Tibial artery (tissue), 4 donors: ENCODE results near the gene COL4A2.

ENCODE experiments used
- DNase-seq, 2 donors: peaks; one replicate each; pipeline ENCODE4 v3.0.0-alpha.2; 2019
- H3K27ac ChIP-seq, 2 donors: fragments of 200-600 bp; sonication (generic) in 1 of 2; 1 replicate in 1 of 2; 2 replicates in 1 of 2; pipeline ENCODE4 v1.5.1; 2018 to 2019; ENCODE audit warnings: mild to moderate bottlenecking in 1 of 2
- H3K27me3 ChIP-seq, 2 donors: fragments of 200-600 bp; sonication (generic) in 1 of 2; one replicate each; pipeline versions ENCODE4 v1.5.1 to v1.6.0; 2016 to 2019
- H3K36me3 ChIP-seq, 3 donors: fragments of 200-600 bp; sonication (generic) in 2 of 3; one replicate each; pipeline ENCODE4 v1.5.1; 2016 to 2019; ENCODE audit warnings: mild to moderate bottlenecking in 2 of 3
- H3K4me1 ChIP-seq, 4 donors: fragments of 200-600 bp; sonication (generic) in 2 of 4; 1 replicate in 3 of 4; 2 replicates in 1 of 4; pipeline ENCODE4 v1.5.1; 2016 to 2019
- H3K4me3 ChIP-seq, 2 donors: fragments of 200-600 bp; sonication (generic) in 1 of 2; 1 replicate in 1 of 2; 2 replicates in 1 of 2; pipeline ENCODE4 v1.5.1; 2018 to 2019; ENCODE audit warnings: mild to moderate bottlenecking in 2 of 2
- H3K9me3 ChIP-seq, 3 donors: fragments of 200-600 bp; sonication (generic) in 1 of 3; one replicate each; pipeline ENCODE4 v1.5.1; 2016 to 2019
- CTCF ChIP-seq, 2 experiments: fragments of 200-600 bp in 1 of 2; fragments of 450-650 bp in 1 of 2; IDR thresholded peaks; one replicate each; pipeline ENCODE4 v1.5.1; 2017 to 2019; ENCODE audit warnings: antibody characterized with exemption in 2 of 2, mild to moderate bottlenecking in 1 of 2, moderate library complexity in 1 of 2
- intact Hi-C: fragments of 100-400 bp; cut with DNase I; formaldehyde crosslinking; loops from one replicate; pipeline ENCODE4 v1.15.0; 2023; ENCODE audit warnings: low total_unique reads

Gene COL4A2

DNA sequence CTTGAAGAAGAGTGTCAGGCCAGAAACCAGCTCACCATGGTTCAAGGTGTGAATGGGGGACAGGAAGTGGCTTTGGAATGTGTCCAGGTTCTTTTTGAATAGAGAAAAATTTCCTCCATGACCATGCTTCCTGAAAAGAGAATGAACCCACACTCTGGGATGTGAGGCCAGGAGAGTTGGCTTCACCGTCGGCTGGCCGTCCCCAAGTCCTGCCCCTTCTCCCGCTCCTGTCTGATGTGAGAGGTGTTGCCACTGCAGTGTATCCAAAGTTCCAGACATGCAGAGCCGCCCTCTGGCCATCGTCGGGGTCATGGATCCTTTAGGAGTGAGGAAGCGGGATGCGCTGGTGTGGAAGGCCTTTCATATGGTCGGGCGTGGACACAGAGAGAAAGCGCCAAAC is 101.2 kb downstream of the COL4A2 start:
- TF ChIP-seq CTCF (IDR thresholded peaks at IDR 0.05), result no peak
- Histone ChIP-seq H3K27ac (peak overlapping the region; percentile 87 to 88), H3K9me3 (no peaks in the 10 kb centered on the region), H3K4me3 (no peak overlapping the region), H3K27me3 (no peaks in the 10 kb centered on the region), H3K36me3 (peaks cover 0 to 3% (median 0%) of the 10 kb centered on the region in 3 donors), H3K4me1 (peaks cover 0 to 97% (median 76%) of the 10 kb centered on the region in 4 donors)
- intact Hi-C loops, result no loop called here
- DNase-seq, result no peak

DNA sequence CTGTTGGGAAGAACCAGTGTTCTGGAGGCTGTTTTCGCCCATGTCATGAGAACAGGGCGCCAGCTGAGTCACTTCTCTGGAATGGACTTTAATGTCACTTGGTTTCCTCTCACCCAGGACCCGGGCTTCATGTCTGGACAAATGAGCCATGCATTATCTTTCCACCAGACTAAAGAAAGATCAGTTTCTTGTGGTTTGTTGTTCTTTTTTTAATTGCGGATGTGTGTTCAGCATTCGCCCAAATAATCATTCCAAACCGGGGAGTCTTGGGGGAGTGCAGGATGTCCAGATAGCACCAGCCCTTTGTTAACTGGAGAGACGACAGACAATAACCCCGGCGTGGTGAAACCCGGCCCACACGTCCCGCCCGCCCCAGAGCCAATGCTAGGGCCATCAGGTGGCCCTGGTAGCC is 102.5 kb downstream of the COL4A2 start:
- no peaks in the 10 kb centered on the region for H3K36me3 ChIP-seq
- no peak overlapping the region for H3K4me3 ChIP-seq
- peak overlapping the region; percentile 85 to 90 for H3K27ac ChIP-seq
- no peaks in the 10 kb centered on the region for H3K27me3 ChIP-seq
- peak; percentile 67 to 83 for DNase-seq
- intact Hi-C loops, result no loop called here
- H3K9me3 ChIP-seq, result no peaks in the 10 kb centered on the region
- H3K4me1 ChIP-seq, result peaks cover 0 to 97% (median 80%) of the 10 kb centered on the region in 4 donors
- no peak for TF ChIP-seq CTCF (IDR thresholded peaks at IDR 0.05)

GRCh38 chr13:110410000-110410399 is 102.9 kb downstream of the COL4A2 start:
- Histone ChIP-seq H3K27ac (peak overlapping the region; percentile 85 to 90), H3K4me3 (no peak overlapping the region), H3K36me3 (no peaks in the 10 kb centered on the region), H3K9me3 (no peaks in the 10 kb centered on the region), H3K27me3 (no peaks in the 10 kb centered on the region), H3K4me1 (peaks cover 0 to 97% (median 78%) of the 10 kb centered on the region in 4 donors)
- no peak for TF ChIP-seq CTCF (IDR thresholded peaks at IDR 0.05)
- intact Hi-C loops, result loop anchor here (5.0 kb wide), 1 partner anchor 63 kb away; no protein-coding TSS in a partner anchor
- DNase-seq, result no peak

- no peak overlapping the region for H3K4me3 ChIP-seq
- H3K27ac ChIP-seq, result peak overlapping the region; percentile 85 to 90
- peaks cover 0 to 97% (median 79%) of the 10 kb centered on the region in 4 donors for H3K4me1 ChIP-seq
- no peaks in the 10 kb centered on the region for H3K27me3 ChIP-seq
- no peak for DNase-seq
- intact Hi-C loops, result loop anchor here (5.0 kb wide), 1 partner anchor 64 kb away; no protein-coding TSS in a partner anchor
- no peaks in the 10 kb centered on the region for H3K36me3 ChIP-seq
- TF ChIP-seq CTCF (IDR thresholded peaks at IDR 0.05), result no peak
- no peaks in the 10 kb centered on the region for H3K9me3 ChIP-seq
These were observed 104.0 kb downstream of the COL4A2 start for GRCh38 chr13:110410936-110411687.

DNA sequence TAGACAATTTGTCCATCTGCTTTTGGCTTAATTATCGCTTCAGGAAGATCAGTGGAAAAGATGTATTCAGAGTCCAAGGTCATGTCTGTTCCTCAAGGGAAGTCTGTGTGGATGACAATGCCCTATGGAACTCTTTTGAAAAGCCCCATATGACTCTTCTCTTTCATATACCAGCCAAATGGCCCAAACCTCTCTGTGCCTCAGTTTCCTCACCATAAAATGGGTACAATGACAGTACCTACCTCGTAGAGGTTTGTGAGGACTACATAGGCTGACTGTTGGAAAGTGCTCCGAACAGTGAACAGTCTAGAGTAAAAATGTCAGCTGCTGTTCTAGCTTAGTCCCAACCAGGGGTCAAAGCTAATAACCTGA is 104.6 kb downstream of the COL4A2 start:
- DNase-seq, result no peak
- peak overlapping the region; percentile 85 to 90 for H3K27ac ChIP-seq
- no peaks in the 10 kb centered on the region for H3K27me3 ChIP-seq
- no peak overlapping the region for H3K4me3 ChIP-seq
- H3K4me1 ChIP-seq, result peaks cover 0 to 97% (median 80%) of the 10 kb centered on the region in 4 donors
- TF ChIP-seq CTCF (IDR thresholded peaks at IDR 0.05), result no peak
- intact Hi-C loops, result loop anchor here (5.0 kb wide), 1 partner anchor 64 kb away; no protein-coding TSS in a partner anchor
- H3K9me3 ChIP-seq, result no peaks in the 10 kb centered on the region
- H3K36me3 ChIP-seq, result no peaks in the 10 kb centered on the region
